DMS153 treated with DMSO at 0.1 percent for 48 hours (cell line): Measurements from ENCODE around the gene FAM219A.

Experiments used
- DNase-seq: peaks from one replicate; lab custom pipeline; 2025; ENCODE audit not compliant: unreplicated experiment; lab: John Stamatoyannopoulos, UW

Gene FAM219A

DNA sequence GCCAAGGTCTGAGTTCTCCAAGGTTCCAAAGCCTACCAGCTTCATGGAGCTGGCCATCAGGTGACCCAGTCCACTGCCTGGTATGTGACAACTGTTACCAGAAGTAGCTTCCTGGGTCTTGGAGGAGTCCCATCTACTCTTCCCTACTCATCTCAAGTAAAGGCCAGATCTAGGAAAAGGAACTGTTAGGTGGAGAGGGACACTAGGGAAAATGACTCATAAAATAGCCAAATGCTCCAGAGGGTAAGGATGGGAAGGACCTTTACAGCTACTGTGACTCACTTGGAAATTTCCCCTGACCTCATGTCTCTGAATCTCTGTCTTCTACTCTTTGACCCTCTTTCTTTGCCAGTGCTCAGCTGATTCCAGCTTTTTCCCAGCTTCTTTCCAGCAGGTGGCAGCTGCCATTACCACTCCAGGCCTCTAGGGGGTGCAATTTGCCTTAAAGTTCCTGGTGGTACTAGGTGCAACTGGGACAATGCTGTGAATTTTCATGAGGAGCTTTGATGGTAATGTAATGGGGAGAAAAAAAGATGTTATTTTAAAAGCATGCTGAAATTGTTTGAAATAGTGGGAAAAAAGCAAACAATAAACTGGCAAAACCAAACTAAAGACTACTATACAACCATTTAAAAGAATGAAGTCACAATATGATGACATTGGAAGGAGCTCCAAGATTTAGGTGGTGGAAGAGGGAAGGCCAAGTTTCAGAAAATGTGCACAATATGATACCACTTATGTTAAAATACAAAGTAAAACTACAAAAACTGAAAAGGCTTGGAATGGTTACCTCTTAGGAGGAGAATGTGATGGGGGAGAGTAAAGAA lies 54.6 kb downstream of the FAM219A start:
- peak; percentile 9 for DNase-seq

DNA sequence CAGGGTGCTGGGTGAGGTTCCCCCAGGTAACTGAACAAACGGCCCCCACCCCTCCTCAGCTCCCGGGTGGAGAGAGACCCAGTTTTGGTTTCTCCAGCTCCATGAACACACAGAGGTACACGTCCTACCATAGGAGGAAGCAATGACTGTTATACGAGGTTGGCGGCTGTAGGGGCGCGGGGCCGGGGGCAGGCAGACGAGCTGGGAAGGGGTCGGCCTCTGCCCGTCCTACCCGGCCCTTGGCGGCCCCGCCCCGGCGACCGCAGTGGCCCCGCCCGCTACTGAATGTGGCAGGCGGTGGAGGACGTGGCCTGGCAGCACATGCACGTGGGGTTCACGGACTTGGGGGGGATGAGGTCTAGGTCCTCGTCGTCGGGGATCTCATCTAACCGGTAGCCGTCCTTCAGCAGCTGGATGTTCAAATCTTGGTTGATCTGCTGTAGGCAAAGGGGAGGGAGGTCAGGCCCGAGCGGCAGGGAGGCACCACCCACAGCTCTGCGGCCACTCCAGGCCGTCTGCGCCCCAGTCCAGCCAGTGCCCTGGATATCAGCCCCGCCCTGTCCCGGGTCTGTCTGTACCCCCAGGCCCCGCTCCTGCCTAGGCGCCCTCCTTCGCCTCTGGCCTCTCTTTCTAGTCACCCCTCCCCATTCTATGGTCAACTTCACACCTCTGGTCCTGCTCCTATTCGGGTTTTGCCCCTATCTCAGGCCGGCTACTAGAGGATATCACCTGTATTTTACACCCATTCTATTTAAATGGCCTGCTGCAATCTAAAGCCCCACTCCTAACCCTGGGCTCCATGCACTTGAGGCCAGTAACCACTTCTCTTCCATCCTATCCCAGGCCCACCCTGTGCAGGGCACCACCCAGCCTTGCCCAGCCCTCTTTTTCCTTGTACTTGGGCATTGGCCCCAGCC lies 57.4 kb downstream of the FAM219A start:
- DNase-seq = no peak

DNA sequence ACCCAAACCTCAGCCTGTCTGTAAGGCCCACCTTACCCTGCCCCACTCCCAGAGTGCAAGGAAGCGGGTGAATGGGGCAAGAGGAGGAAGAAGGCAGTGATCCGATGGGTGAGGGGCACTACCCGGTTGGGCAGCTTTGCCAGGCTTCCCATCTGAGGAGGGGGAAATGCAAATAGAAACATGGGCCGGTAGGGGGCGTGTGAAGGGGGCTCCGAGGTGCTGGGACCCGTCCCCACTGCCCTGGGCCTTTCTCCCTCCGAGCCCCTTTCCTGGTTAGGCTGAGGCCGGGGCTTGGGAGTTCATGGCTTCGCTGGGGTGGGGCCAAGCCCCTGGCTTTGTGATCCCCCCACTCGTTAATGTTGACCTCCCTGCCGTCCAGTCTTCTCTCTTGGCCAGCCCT lies 58.1 kb downstream of the FAM219A start:
- DNase-seq = no peak

DNA sequence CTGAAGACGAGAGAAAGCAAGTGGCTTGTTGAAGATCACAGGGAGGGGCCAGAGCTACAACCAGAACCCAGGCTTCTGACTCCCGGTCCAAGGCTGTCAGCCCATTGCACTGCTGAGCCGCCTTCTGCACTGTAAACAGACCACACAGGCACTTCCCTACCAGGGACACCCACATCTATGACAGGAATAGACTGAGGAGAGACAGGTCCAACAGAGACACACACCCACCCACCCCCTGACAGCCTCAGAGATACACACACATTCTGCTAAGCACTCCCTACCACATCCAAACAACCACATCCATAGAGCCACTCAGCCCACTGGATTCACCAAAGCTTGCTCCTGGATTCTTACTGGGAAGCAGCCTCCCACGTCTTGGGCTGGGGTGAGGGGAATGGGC lies 58.6 kb downstream of the FAM219A start:
- no peak for DNase-seq

DNA sequence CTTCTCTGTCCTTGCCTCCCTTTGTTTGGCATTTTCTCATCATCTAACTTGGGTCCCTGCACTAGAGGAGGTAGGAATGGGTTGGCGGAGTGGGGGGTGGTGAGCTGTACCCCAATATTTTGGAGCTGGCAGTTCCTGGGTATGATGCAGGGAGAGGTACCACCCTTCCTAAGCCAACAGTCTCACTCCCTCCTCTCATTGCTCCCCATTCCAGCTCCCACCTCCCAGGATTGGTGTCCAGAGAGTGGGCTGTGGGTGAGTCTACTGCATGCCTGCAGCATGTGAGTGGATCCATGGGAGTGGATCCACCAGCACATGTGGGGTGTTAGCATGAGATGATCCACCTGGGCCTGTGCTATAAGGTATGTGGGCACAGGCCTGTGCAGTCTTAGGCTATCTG lies 59.5 kb downstream of the FAM219A start:
- no peak for DNase-seq

DNA sequence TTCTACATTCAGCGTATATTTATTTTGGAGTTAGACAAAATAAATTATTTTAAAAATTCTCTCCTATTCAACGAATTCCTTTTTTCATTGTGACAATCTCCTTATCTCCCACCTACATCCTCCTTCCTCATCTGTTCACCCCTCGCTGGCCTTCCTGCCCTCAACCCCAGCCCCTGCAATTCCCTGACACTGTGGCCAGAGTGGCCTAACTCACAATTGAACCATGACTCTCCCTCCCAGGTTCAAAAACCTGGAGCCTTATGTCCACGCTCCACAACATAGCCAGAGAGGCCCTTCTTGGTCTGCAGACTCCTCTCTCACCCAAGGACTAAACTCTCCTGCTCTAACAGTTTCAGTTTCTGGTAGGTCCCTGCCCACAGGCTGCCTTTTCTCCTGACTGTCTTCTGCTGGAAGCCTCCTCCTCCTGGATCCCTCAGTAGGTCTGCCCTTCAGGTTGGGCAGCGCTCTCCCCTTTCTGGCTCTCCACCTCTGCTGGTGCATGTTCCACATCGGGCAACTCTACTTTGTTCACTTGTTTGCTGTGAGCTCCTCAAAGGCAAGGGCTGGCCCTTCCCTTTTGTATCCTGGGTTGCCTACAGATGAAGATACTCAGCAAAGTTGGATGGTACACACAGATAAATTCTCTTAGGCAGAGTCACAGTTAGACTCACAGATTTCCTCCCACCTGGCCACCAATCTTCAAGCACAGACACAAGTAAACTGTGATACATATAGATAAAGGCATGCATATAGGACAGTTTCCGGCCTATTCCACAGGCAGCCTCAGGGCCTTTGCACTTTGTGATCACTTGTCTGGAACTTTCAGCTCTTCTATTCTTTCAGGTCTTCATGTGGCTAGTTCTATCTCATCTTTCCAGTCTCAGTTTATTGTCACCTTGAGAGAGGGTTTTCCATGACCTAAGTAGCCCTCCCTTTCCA lies 61.8 kb downstream of the FAM219A start:
- DNase-seq = no peak

DNA sequence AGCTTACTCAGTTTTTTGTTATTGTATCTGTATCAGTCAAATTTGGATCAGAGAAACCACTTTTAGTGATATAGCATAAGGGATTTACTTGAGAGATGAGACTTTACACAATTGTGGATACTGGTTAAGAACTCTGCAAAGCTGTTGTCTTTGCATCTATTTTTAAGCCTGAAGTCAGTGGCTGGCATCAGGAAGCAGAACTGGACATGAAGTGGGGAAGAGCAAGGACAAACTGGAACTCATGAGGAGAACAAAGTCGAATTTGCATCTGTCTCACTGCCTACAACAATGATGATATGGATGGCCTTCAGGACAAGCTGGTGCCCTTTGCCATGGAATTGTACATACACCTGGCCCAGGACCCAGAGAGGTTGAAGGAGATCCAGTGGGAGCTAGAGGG lies 65.9 kb downstream of the FAM219A start:
- no peak for DNase-seq

DNA sequence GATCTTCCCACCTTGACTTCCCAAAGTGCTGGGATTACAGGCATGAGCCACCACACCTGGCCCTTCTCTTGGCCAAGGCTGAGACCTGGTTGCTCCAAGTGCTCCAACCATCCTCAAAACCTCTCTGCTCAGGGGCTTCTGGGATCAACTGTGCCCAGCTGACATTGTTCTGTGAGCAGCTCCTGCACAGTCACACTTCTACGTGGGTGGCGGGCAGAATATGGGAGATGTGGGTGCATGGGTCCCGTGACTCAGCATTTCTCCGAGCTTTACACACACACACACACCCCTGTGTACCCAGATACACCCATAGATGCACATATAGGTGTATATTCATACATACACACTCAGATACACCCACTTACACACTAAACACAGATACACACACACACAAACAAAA lies 71.1 kb downstream of the FAM219A start:
- DNase-seq = no peak

DNA sequence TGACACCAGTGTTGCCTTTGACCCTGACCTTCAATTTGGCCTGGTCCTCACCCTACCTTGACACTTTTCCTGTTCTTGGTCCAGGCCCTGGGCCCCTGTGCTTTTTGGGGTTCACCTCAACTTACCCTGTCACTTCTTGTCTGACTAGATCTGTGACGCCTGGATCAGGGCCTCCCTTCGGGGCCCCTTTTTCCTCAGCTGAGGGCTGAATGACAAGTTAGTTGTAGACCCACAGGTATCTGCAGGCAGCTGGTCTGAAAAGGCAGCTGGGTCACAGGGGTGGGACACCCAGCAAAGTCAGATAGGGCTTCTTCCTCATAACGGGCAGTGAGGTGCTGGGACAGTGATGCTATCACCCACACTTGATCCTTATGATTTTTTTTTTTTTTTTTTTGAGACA lies 71.7 kb downstream of the FAM219A start:
- no peak for DNase-seq

DNA sequence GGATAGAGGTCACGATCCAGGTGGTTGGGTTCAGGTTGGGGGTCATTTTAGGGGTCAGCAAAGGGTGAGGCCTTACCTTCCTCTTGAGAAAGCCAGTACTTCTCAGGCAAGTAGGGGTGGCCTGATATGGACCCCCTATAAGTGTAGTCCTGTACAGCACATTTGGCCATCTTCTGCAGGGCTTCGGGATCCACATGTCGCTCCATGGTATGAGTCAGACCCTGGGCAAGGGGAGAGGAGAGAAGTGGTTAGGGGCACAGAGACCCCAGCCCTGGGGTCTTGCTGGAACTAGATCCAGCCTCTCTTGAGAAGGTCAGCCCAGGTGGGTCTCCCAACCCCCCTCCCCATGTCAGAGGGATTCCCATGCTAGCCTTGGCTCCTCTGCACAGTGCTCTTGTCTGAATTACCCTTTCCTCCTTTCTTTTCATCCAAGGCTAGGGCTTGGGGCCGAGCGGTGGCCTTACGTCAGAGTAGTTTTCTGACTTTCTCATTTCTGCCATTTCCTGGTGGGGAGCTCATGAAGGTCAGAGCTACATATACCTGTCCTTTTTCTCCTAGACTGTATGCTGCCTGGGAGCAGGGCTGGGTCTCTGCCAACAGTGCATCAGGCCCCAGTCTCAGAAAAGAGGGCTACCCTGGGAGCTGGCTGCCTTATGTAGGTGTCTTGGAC lies 72.7 kb downstream of the FAM219A start:
- DNase-seq = no peak

DNA sequence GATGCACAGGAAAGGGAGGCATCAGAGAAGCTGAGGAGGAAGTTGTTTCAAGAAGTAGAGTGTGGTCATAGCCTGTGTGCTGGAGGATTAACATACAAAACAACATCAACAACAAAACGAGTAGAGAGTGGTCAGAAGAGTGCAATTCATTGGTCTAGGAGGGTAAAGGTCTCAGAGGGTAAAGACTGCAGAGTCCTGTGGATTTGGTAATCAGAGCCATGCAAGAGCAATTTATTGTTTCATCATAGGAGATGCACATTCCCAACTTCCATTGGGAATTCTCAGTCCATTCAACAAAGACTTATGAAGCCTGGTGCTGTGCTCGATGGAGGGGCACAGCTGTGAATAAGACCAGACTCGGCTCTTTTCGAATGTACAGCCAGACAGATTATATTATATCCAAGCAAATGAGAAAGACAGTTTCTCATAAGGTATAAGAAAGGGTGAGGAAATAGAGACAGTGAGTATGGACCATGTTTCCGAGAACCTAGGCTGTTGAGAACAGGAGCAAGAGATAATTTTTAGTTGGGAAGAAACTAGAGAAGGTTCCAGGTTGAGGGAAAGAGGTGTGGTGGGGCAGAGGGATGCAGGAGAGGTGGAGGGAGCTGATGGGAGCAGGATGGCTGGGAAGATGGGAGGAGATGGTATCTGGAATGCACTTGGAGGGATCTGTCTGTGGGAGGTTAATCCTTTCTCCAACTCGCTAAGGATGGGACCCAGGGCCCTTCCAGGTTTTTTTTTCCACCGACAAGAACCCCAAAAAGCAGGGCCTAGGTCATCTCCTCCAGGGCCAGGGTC lies 73.8 kb downstream of the FAM219A start:
- DNase-seq = no peak

DNA sequence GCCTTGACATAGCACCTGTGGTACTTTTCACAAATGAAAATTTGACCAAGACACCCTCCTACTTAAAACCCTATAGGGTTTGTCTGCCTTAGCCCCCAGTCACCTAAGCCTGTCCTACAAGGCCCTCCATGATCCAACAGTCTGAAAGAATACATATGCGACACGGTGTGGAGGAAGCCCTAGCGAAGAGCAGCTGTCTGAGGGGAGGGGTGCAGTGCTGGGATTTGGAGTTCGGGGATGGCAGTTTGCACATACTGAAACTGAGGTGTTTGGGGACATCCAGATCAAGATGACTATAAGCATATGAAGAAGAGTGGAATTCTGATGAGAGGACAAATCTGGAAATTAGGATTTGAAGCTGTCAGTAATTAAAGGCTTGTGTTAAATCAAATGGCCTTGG lies 74.5 kb downstream of the FAM219A start:
- DNase-seq = no peak

DNA sequence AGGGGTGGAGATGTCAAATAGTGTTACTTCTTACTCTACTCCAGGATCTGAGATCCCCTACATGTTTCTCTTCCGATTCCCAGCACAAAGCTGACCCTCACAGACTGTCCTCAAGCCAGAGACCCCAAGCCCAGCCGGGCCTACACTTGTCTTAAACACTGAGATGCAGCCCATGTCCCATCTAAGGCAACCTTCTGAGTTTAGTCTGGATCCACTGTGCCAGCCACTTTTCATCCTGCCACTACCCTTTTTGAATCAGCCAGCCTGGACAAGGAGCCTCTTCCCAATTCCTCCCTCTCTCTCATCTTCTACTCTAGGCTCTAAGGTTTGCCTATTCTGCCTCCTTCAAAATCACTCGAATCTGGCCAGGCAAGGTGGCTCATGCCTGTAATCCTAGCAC lies 75.5 kb downstream of the FAM219A start:
- no peak for DNase-seq

DNA sequence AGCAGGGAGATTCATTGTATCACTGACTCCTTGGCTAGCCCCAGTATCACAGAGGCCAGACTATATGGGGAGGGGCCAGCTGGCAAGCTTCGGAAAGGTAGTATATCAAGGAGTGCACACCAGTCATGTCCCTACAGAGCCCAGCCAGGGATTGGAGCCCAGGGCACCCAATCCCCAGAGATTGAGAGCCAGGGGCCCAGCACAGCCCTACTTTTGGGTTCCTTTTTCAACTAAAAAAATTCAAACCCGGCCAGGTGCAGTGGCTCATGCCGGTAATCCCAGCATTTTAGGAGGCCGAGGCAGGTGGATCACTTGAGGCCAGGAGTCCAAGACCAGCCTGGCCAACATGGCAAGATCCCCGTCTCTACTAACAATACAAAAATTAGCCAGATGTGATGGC lies 76.3 kb downstream of the FAM219A start:
- DNase-seq = no peak

DNA sequence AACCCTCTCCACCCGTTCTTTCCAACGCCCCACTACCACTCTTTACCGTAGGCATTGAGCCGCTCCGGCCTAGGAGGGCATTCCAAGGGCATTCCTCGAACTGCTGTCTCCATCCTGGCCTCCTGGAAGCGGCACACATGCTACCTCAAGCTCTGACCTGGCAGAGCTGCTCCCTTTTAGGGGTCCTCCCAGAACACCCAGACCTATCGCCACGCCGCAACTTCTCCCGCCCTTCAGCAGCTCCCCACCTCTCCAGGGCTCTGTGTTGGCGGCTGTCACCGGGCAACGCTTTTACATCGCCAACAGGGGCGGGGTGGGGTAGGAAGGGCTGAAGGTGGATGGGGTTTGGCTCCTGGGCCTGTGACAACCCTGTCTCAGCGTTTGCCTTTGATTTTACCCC lies 77.0 kb downstream of the FAM219A start:
- DNase-seq = peak; percentile 17

DNA sequence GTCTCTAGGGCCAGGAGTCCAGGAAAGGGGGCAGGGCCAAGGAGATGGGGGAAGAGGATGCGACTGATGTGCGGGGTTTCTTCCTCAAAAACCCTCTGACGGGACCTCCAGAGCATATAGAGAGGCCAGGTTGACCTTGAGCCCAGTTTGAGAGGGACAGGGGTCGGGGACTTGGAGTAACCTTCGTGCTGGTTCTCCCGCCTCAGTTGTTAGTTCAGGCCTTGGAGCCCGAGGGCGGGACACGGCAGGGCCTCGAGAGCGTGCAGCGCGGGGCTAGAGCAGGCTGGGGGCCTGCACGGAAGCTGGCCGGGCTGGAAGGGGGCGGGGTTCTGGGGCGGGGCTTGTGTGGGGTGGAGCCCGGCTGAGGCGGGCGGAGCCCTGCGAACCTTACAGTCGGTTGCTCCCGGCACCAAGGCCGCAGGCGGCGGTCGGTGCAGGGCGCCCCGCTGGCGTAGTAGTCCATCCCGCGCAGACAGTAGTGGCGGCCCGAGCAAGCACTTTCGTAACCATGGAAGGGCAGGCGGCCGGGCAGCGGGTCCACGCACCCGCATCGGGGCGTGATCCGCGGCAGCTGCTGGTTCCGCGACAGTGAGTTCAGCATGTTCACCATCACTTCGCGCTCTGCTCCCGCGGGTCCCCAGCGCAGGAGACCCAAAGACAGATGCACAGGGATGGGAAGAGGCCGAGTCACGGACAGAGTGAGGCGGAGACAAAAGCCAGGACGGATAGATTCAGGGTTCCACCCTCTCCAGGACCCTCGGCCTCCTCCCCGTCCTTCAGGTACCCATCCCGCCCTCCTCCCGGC lies 77.7 kb downstream of the FAM219A start:
- DNase-seq = peak; percentile 42

DNA sequence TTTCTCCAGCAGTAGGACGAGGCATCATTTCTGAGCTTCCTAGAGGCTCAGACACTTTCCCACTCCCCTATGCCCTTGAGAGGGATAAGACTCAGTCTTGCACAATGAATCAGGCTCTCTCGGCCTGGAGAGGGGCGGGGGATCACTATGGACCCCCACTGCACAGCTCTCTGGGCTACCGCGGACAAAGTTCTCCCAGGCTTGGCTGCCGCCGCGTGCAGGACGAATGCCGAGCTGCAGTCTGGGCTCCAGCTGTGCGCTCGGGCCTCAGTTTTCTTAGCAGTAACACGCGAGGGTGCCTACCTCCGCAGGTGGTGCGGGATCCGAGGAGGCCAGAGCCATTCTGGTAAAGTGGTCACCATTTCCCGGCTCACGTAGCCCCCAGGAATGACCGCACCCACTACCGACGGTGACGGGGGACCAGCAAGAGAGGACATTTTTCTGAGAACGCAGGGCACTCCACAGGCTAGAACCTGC lies 78.3 kb downstream of the FAM219A start:
- DNase-seq = no peak

DNA sequence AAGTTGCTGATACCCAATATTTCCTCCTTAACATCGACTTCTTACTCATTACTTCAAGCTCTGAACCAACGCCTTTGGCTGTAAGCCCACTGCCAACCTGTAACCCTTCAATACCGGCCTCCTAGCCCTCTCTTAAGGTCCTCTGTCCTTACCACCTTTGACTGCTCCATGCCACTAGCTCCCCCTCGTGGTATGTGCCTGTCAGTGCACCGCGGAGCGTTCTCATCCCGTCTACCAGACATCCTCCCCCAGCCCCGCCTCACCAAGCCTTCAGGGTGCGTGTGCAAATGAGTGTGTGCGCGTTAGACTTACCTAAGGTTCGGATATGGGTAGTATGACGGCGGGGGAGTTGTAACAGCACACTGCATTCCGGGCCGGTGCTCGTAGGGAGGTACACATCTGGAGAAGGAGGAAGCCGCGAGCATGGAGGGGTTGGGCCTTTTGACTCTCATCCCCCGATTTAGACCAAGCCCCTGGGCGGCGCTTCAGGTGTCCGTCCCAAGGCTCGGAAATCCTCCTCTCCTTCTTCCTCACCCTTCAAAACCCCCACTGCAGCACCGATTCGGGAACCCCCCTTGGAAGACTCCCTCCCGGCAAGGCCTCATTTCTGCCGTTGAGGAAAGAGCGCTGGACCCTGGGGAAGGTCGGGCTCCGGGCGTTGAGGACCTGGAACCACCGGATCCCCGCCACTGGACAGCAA lies 78.9 kb downstream of the FAM219A start:
- DNase-seq = peak; percentile 82
